Caco-2 (cell line): ENCODE results near the gene TMEM53. TPM values are rescaled to one million over a fixed set of nuclear protein-coding genes. Genes with fewer than 3 reads are reported as not detected.

Source experiments
- BruUV-seq: library from RNA; stranded (reverse); fragments of 400-500 nt; replicated peaks from 2 replicates; lab custom pipeline; 2021; lab: Mats Ljungman, UMichigan
- CTCF ChIA-PET: fragments of 300-600 bp; sonication (Branson Sonifier 250); formaldehyde crosslinking; loops from one replicate; lab custom pipeline; 2022; ENCODE audit warnings: antibody characterized with exemption; lab: Charles Lee
- POLR2A ChIA-PET: fragments of 300-600 bp; sonication (Branson Sonifier 250); formaldehyde crosslinking; loops from one replicate; lab custom pipeline; 2022; ENCODE audit warnings: antibody characterized with exemption; lab: Charles Lee
- DNase-seq, 2 experiments: peaks; one replicate each; pipeline versions ENCODE4 v3.0.0 to v3.0.0-alpha.2; 2020 to 2022
- H3K27me3 ChIP-seq: replicated peaks from 2 replicates; pipeline ENCODE4 v1.6.0; 2011; ENCODE audit warnings: low read length; ENCODE audit not compliant: control insufficient read depth, insufficient read depth
- H3K36me3 ChIP-seq: 2 replicates; pipeline ENCODE4 v1.5.1; 2011; ENCODE audit warnings: low read length; ENCODE audit not compliant: control insufficient read depth, insufficient read depth
- H3K4me1 ChIP-seq: fragments of 250-450 bp; sonication (Bioruptor Pico); 2 replicates; pipeline ENCODE4 v1.5.1; 2020; ENCODE audit warnings: mild to moderate bottlenecking
- H3K4me3 ChIP-seq: 2 replicates; pipeline ENCODE4 v1.5.1; 2011; ENCODE audit warnings: low read depth, mild to moderate bottlenecking, control low read depth, low read length
- H3K9me3 ChIP-seq: fragments of 250-450 bp; sonication (Bioruptor Pico); 2 replicates; pipeline ENCODE4 v1.5.1; 2020; ENCODE audit warnings: mild to moderate bottlenecking, moderate library complexity
- H3K27ac Mint-ChIP-seq: one replicate; pipeline ENCODE4 v1.8.0; 2022; ENCODE audit warnings: mixed read lengths; ENCODE audit not compliant: unreplicated experiment
- H3K27me3 Mint-ChIP-seq: one replicate; pipeline ENCODE4 v1.8.0; 2022; ENCODE audit warnings: mixed read lengths; ENCODE audit not compliant: insufficient read depth, unreplicated experiment
- H3K36me3 Mint-ChIP-seq: one replicate; pipeline ENCODE4 v1.8.0; 2022; ENCODE audit warnings: mild to moderate bottlenecking, mixed read lengths; ENCODE audit not compliant: insufficient read depth, unreplicated experiment
- H3K4me1 Mint-ChIP-seq: one replicate; pipeline ENCODE4 v1.8.0; 2022; ENCODE audit warnings: low read depth, mixed read lengths; ENCODE audit not compliant: unreplicated experiment
- H3K4me3 Mint-ChIP-seq: one replicate; pipeline ENCODE4 v1.8.0; 2022; ENCODE audit warnings: mild to moderate bottlenecking, moderate library complexity, mixed read lengths; ENCODE audit not compliant: unreplicated experiment
- H3K9me3 Mint-ChIP-seq: one replicate; pipeline ENCODE4 v1.8.0; 2022; ENCODE audit warnings: mixed read lengths; ENCODE audit not compliant: unreplicated experiment
- intact Hi-C: fragments of 100-400 bp; cut with micrococcal nuclease; formaldehyde crosslinking; loops from one replicate; pipeline ENCODE4 v1.10.0; 2022; ENCODE audit not compliant: unreplicated experiment
- total RNA-seq: library from RNA; stranded (reverse); gene quantifications from 2 replicates; pipeline ENCODE4 v1.2.3, GENCODE V29; 2022
- TF ChIP-seq, protein P1 (sequence below), 2 experiments: fragments of 200-600 bp in 1 of 2; IDR thresholded peaks; 1 replicate in 1 of 2; 2 replicates in 1 of 2; pipeline versions ENCODE4 v1.5.1 to v1.8.0; 2011 to 2022; ENCODE audit warnings: antibody characterized with exemption in 1 of 2, control low read depth in 1 of 2, inconsistent platforms in 1 of 2, low read depth in 1 of 2, low read length in 1 of 2, mild to moderate bottlenecking in 1 of 2, moderate library complexity in 1 of 2; ENCODE audit not compliant: insufficient read depth in 1 of 2, severe bottlenecking in 1 of 2, unreplicated experiment in 1 of 2

Gene TMEM53
- total RNA-seq, 1 experiment from 2014 or later: 4.4 TPM

DNA sequence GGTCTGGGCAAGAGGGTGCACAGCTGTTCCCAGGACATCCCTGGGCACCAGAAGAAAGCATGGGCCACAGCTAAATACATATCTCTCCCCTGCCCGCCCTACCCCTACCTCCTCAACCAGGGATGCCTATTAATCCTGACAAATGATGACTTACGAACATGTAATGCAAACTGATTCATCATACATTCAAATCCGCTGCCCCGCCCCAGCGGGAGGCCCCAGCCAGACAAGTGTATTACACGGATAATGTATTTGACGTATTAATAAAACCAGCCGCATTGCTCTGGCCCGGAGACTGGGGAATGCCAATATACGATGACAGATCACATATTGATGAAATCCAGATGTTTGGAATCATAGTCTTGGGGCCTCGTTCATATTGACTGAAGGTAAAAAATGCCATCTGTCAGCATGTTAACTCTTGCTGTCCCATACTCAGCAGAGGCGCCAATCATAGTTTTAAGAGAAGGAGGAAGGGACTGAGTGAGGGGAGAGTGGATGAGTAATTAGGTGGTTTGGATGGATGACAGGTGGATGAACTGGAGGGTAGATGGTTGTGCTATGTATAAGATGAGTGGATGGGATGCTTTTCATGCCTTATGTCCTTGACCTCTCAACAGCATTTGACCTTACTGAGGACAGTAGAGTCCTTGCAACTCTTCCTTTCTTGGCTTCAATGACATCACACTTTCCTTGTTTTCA is 68.2 kb downstream of the TMEM53 start:
- Mint-ChIP-seq H3K9me3 (no peaks in the 10 kb centered on the region), H3K27ac (no peak overlapping the region), H3K27me3 (peaks cover 5% of the 10 kb centered on the region), H3K4me3 (no peak overlapping the region), H3K36me3 (no peaks in the 10 kb centered on the region), H3K4me1 (no peaks in the 10 kb centered on the region)
- ChIA-PET POLR2A (no interaction called here), CTCF (no interaction called here)
- Histone ChIP-seq H3K4me3 (no peak overlapping the region), H3K9me3 (no peaks in the 10 kb centered on the region), H3K27me3 (no peaks in the 10 kb centered on the region), H3K36me3 (no peaks in the 10 kb centered on the region), H3K4me1 (no peaks in the 10 kb centered on the region)
- BruUV-seq: no TSS peak
- no peak for DNase-seq
- TF ChIP-seq, protein P1, sequence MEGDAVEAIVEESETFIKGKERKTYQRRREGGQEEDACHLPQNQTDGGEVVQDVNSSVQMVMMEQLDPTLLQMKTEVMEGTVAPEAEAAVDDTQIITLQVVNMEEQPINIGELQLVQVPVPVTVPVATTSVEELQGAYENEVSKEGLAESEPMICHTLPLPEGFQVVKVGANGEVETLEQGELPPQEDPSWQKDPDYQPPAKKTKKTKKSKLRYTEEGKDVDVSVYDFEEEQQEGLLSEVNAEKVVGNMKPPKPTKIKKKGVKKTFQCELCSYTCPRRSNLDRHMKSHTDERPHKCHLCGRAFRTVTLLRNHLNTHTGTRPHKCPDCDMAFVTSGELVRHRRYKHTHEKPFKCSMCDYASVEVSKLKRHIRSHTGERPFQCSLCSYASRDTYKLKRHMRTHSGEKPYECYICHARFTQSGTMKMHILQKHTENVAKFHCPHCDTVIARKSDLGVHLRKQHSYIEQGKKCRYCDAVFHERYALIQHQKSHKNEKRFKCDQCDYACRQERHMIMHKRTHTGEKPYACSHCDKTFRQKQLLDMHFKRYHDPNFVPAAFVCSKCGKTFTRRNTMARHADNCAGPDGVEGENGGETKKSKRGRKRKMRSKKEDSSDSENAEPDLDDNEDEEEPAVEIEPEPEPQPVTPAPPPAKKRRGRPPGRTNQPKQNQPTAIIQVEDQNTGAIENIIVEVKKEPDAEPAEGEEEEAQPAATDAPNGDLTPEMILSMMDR (IDR thresholded peaks at IDR 0.05; ENCODE audit: insufficient read depth in 1 of 2, low read depth in 1 of 2, low read length in 1 of 2, severe bottlenecking in 1 of 2, unreplicated experiment in 1 of 2): no peak
- intact Hi-C loops: no loop called here

DNA sequence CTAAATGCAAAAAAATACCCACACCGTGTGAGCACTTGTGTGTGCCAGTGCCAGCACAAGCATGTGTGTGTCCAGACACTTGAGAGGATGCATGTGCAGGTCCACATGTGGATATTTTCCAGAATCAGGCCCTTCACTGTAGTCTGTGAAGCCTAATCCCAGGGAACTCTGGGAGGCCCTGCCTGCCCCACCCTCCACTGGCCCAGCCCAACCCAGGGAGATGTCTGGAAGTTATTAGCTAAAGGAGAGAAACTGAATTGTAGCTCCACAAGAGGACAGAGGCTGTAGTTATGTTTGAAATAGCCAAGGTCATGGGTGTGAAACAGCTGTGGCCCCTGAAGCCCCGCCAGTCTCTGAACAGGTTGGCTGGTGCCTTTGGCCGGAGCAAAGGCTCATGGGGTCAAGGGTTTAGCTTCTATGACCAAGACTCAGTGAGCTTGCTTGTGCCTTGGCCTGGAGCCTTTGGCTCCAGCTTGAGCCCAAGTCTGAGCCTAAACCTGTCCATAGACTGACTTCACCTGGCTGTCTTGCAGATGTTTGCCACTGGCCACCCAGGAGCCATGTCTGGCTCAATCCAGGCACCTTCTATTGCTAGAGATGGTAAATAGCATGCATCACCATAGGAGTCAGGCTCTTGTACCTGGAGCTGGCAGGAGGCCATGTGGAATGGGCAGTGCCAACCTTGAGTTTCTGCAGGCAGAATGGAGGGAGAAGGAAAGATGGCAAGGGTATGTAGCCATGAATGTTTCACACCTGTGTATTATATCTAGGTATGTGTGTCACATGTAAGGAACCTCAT is 69.9 kb downstream of the TMEM53 start:
- no peak overlapping the region for H3K4me3 ChIP-seq
- H3K27me3 ChIP-seq: no peaks in the 10 kb centered on the region
- TF ChIP-seq, protein P1 (IDR thresholded peaks at IDR 0.05; ENCODE audit: insufficient read depth in 1 of 2, low read depth in 1 of 2, low read length in 1 of 2, severe bottlenecking in 1 of 2, unreplicated experiment in 1 of 2): no peak
- peaks cover 5% of the 10 kb centered on the region for H3K27me3 Mint-ChIP-seq
- H3K27ac Mint-ChIP-seq: no peak overlapping the region
- ChIA-PET CTCF (no interaction called here), POLR2A (no interaction called here)
- H3K9me3 Mint-ChIP-seq: no peaks in the 10 kb centered on the region
- H3K4me1 Mint-ChIP-seq: no peaks in the 10 kb centered on the region
- no peaks in the 10 kb centered on the region for H3K9me3 ChIP-seq
- no peaks in the 10 kb centered on the region for H3K36me3 Mint-ChIP-seq
- BruUV-seq: no TSS peak
- DNase-seq: no peak
- H3K4me1 ChIP-seq: no peaks in the 10 kb centered on the region
- no peaks in the 10 kb centered on the region; the same call in 1 of the 2 replicates for H3K36me3 ChIP-seq
- intact Hi-C loops: no loop called here
- no peak overlapping the region for H3K4me3 Mint-ChIP-seq

DNA sequence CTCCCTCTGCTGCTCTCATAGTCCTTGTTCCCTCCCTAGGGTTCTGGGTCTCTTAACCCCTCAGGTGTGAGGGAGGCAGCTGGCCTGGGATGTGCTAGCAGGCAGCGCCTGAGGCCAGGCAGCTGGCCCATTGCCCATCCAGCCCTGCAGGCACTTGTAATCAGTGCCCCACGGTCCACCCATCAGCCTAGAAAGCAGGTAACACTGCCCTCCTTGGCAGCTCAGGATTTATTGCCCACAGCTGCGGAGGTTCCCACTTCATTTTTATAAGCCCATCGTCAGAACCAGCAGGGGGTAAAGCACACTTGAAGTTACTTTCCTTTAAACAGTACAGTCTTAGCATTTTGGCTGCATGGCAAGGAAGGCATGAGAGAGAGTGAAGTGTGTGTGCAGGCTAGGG is 70.6 kb downstream of the TMEM53 start:
- Histone ChIP-seq H3K36me3 (no peaks in the 10 kb centered on the region; the same call in 1 of the 2 replicates), H3K4me3 (no peak overlapping the region), H3K9me3 (no peaks in the 10 kb centered on the region), H3K27me3 (no peaks in the 10 kb centered on the region), H3K4me1 (no peaks in the 10 kb centered on the region)
- no peak for DNase-seq
- TF ChIP-seq, protein P1 (IDR thresholded peaks at IDR 0.05; ENCODE audit: insufficient read depth in 1 of 2, low read depth in 1 of 2, low read length in 1 of 2, severe bottlenecking in 1 of 2, unreplicated experiment in 1 of 2): no peak
- Mint-ChIP-seq H3K4me3 (no peak overlapping the region), H3K9me3 (no peaks in the 10 kb centered on the region), H3K27ac (no peak overlapping the region), H3K36me3 (no peaks in the 10 kb centered on the region), H3K27me3 (peaks cover 5% of the 10 kb centered on the region), H3K4me1 (no peaks in the 10 kb centered on the region)
- intact Hi-C loops: no loop called here
- POLR2A ChIA-PET: no interaction called here
- no TSS peak for BruUV-seq
- CTCF ChIA-PET: no interaction called here

Other genes starting within 250 kb of the TMEM53 start
- gene ARMH1, start 233 bp upstream of the TMEM53 start, total RNA-seq: 0.37 TPM in 1 of 2 replicates, not detected in the other
- gene RNU5D-1, start 56.7 kb upstream of the TMEM53 start, total RNA-seq: 16.3 TPM in 1 of 2 replicates, not detected in the other
- gene KIF2C, start 65.4 kb upstream of the TMEM53 start, total RNA-seq: 61.0 and 63.2 TPM in 2 replicates
- 1,451 and 1,467 TPM in 2 replicates for gene RPS8, start 101.1 kb upstream of the TMEM53 start, total RNA-seq
- not detected in 2 replicates for gene BEST4, start 113.7 kb upstream of the TMEM53 start, total RNA-seq
- 3.2 and 5.2 TPM in 2 replicates for gene PLK3, start 125.9 kb upstream of the TMEM53 start, total RNA-seq
- gene DYNLT4, start 132.9 kb upstream of the TMEM53 start, total RNA-seq: not detected in 2 replicates
- 0.53 and 1.6 TPM in 2 replicates for gene BTBD19, start 134.0 kb upstream of the TMEM53 start, total RNA-seq
- gene PTCH2, start 168.8 kb upstream of the TMEM53 start, total RNA-seq: 0.44 and 0.48 TPM in 2 replicates